GM18909 (cell line): ENCODE measurements around the gene SENP6.

Experiments used
- ATAC-seq: cut with Tn5 transposase; IDR thresholded peaks from one replicate; pipeline ENCODE4 v1.9.1; 2021; ENCODE audit warnings: mild to moderate bottlenecking; ENCODE audit not compliant: unreplicated experiment, poor library complexity

Gene SENP6

GRCh38 chr6:75746221-75746620 is 144.5 kb downstream of the SENP6 start:
- no peak for ATAC-seq

- no peak for ATAC-seq
These were observed 145.7 kb downstream of the SENP6 start for GRCh38 chr6:75747152-75747992.

- no peak for ATAC-seq
These were observed 146.5 kb downstream of the SENP6 start for GRCh38 chr6:75748003-75748742.

GRCh38 chr6:75748743-75749538 is 147.3 kb downstream of the SENP6 start, which contains the start of gene MYO6:
MYO6 (plus strand) TSS chr6:75749239; CDS start chr6:75817548, 68,309 bp downstream.
- ATAC-seq, result peak; percentile 81

GRCh38 chr6:75751443-75751842 is 149.8 kb downstream of the SENP6 start:
- ATAC-seq, result no peak

GRCh38 chr6:75752365-75752764 is 150.7 kb downstream of the SENP6 start:
- ATAC-seq, result no peak

GRCh38 chr6:75755704-75756103 is 154.0 kb downstream of the SENP6 start:
- ATAC-seq, result no peak

- ATAC-seq, result no peak
These were observed 155.6 kb downstream of the SENP6 start for GRCh38 chr6:75757295-75757694.

GRCh38 chr6:75758061-75758460 is 156.4 kb downstream of the SENP6 start:
- ATAC-seq, result no peak

- ATAC-seq, result peak; percentile 41
These were observed 157.5 kb downstream of the SENP6 start for GRCh38 chr6:75759207-75759606.

- ATAC-seq, result no peak
These were observed 158.6 kb downstream of the SENP6 start for GRCh38 chr6:75760320-75760719.

- no peak for ATAC-seq
These were observed 159.8 kb downstream of the SENP6 start for GRCh38 chr6:75761489-75761888.

- no peak for ATAC-seq
These were observed 160.4 kb downstream of the SENP6 start for GRCh38 chr6:75762063-75762462.

- ATAC-seq, result no peak
These were observed 164.7 kb downstream of the SENP6 start for GRCh38 chr6:75766387-75766786.
